ENCODE measurements around the gene MTO1. TPM values are rescaled to one million over a fixed set of nuclear protein-coding genes. Genes with fewer than 3 reads are reported as not detected.

MTO1 gene
- total and polyA plus RNA-seq, 2 experiments from 2014 or later: 27.7 to 36.7 TPM

GRCh38 chr6:73487473-73487872, 25.9 kb downstream of the MTO1 start:
- Mint-ChIP-seq H3K27ac (no peak overlapping the region), H3K36me3 (ENCODE audit: low read depth) (peaks cover 80% of the 10 kb centered on the region), H3K4me1 (no peaks in the 10 kb centered on the region), H3K9me3 (no peaks in the 10 kb centered on the region; the same call in 2 of the 3 replicates), H3K4me3 (no peak overlapping the region), H3K27me3 (ENCODE audit: insufficient read depth, low read depth, poor library complexity) (no peaks in the 10 kb centered on the region)
- Histone ChIP-seq H3K9me2 (ENCODE audit: insufficient read depth) (no peaks in the 10 kb centered on the region), H3K4me2 (no peak overlapping the region), H3K36me3 (ENCODE audit: insufficient read depth) (peaks cover 36% of the 10 kb centered on the region), H3K27me3 (ENCODE audit: insufficient read depth) (no peaks in the 10 kb centered on the region), H3K79me2 (replicated peaks; ENCODE audit: insufficient read depth) (no peaks in the 10 kb centered on the region), H3K27ac (ENCODE audit: low read depth) (no peak overlapping the region), H3F3A (replicated peaks; ENCODE audit: low read depth) (no peaks in the 10 kb centered on the region), H4K20me1 (replicated peaks; ENCODE audit: insufficient read depth) (peaks cover 4% of the 10 kb centered on the region; the same call in 1 of the 2 replicates), H3K4me1 (ENCODE audit: insufficient read depth) (no peaks in the 10 kb centered on the region), H3K4me3 (no peak overlapping the region), H2AFZ (no peak overlapping the region)
- no peak for TF ChIP-seq ZNF331 (CRISPR knock-in tag; IDR thresholded peaks at IDR 0.05; ENCODE audit: low read depth)
- no peak for TF ChIP-seq ETS1 (IDR thresholded peaks at IDR 0.05)
- no peak for TF ChIP-seq REST (IDR thresholded peaks at IDR 0.05; ENCODE audit: unreplicated experiment)
- no peak for TF ChIP-seq JUNB (IDR thresholded peaks at IDR 0.05; ENCODE audit: unreplicated experiment)
- no peak for TF ChIP-seq EZH2 (IDR thresholded peaks at IDR 0.05; ENCODE audit: low read depth, unreplicated experiment)
- no peak for ATAC-seq
- DNase-seq (ENCODE audit: low spot score): no peak

- peaks cover 8% of the 10 kb centered on the region; the same call in 1 of the 2 replicates for H4K20me1 ChIP-seq (replicated peaks; ENCODE audit: insufficient read depth)
- no peak overlapping the region for H2AFZ ChIP-seq
- DNase-seq (ENCODE audit: low spot score) (no peak), ATAC-seq (no peak)
- H3K36me3 ChIP-seq (ENCODE audit: insufficient read depth): peaks cover 33% of the 10 kb centered on the region
- no peak overlapping the region for H3K4me2 ChIP-seq
- H3F3A ChIP-seq (replicated peaks; ENCODE audit: low read depth): no peaks in the 10 kb centered on the region
- no peak overlapping the region for H3K4me3 ChIP-seq
- Mint-ChIP-seq H3K9me3 (no peaks in the 10 kb centered on the region; the same call in 2 of the 3 replicates), H3K36me3 (ENCODE audit: low read depth) (peaks cover 66% of the 10 kb centered on the region), H3K27me3 (ENCODE audit: insufficient read depth, low read depth, poor library complexity) (no peaks in the 10 kb centered on the region), H3K27ac (no peak overlapping the region), H3K4me1 (no peaks in the 10 kb centered on the region), H3K4me3 (no peak overlapping the region)
- H3K27ac ChIP-seq (ENCODE audit: low read depth): no peak overlapping the region
- H3K9me2 ChIP-seq (ENCODE audit: insufficient read depth): no peaks in the 10 kb centered on the region
- no peaks in the 10 kb centered on the region for H3K27me3 ChIP-seq (ENCODE audit: insufficient read depth)
- no peaks in the 10 kb centered on the region for H3K4me1 ChIP-seq (ENCODE audit: insufficient read depth)
- no peaks in the 10 kb centered on the region for H3K79me2 ChIP-seq (replicated peaks; ENCODE audit: insufficient read depth)
- no peak for TF ChIP-seq CTCF (conservative IDR thresholded peaks at IDR 0.05; ENCODE audit: low read depth in 2 of 2)
- no peak for TF ChIP-seq EZH2phosphoT487 (IDR thresholded peaks at IDR 0.05; ENCODE audit: unreplicated experiment)
- TF ChIP-seq ZNF462 (CRISPR knock-in tag; IDR thresholded peaks at IDR 0.05): no peak
- no peak for TF ChIP-seq CREB1 (CRISPR knock-in tag; IDR thresholded peaks at IDR 0.05; ENCODE audit: low read depth)
These were observed 29.8 kb downstream of the MTO1 start for GRCh38 chr6:73491377-73491776.
